Measurements from ENCODE around the gene AK5. TPM values are rescaled to one million over a fixed set of nuclear protein-coding genes. Genes with fewer than 3 reads are reported as not detected.
"Not testable (repeated sequence)": the region's sequence is repeated elsewhere in the genome, so short reads cannot be mapped to it uniquely, and the experiment has no call there.

AK5 gene
- total RNA-seq, 1 experiment from 2014 or later: 426 TPM

- peak; percentile 31 for DNase-seq (ENCODE audit: low read depth)
These were observed 2.0 kb downstream of the AK5 start for GRCh38 chr1:77283701-77284425.

DNA sequence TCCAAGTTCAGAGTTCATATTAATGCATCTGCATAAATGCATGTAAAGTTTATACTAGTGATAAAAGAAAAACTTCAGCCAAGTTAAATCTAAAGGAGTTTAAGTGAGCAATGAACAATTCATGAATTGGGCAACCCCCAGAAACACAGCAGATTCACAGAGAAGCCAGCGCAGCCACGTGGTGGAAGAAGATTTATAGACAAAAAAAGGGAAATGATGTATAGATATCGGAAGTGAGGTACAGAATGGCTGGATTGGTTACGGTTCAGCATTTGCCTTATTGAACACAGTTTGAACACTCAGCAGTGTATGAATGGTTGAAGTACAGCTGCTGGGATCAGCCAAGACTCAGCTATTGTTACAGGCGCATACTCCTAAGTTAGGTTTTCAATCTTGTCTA, 5.7 kb downstream of the AK5 start:
- no peak for DNase-seq (ENCODE audit: low read depth)

DNA sequence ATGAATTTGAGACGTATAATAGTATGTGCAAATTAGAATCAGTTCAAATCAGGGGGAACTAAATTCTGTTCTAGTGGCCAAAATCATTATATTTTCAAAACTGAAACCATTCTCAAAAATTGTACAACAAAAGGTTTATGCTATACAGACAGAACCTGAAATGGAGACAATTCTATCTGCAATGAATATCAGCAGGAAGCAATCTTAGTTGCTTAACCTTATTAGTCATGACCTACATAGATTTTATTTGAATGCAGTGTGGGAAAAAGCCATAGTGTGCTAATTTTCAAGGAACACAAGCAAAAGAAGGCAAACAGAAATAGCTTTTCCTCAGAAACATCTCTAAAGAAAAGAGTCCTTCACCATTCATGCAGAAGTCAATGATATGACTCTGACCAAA, 6.5 kb downstream of the AK5 start:
- DNase-seq (ENCODE audit: low read depth): peak; percentile 54

GRCh38 chr1:77290576-77290975, 8.8 kb downstream of the AK5 start:
- DNase-seq (ENCODE audit: low read depth): no peak

GRCh38 chr1:77292551-77292950, 10.7 kb downstream of the AK5 start:
- DNase-seq (ENCODE audit: low read depth): peak; percentile 94

DNA sequence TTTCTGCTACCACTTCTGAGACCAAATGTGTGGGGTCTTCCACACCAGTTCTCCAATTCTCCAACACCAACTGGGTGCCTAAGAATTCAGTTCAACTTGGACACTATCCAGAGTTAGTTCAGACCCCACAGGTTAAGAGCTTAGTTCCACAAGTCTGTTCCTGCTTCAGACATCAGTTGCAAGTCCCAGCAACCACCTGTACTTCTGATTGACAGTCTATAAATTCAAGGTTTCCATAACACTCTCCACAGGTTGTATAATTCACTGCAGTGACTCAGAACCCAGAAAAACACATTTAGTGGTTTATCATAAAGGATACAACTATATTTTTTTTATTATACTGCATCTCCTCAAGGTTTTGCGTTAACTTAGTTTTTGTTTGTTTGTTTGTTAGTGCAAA, 18.7 kb downstream of the AK5 start:
- no peak for DNase-seq (ENCODE audit: low read depth)

DNA sequence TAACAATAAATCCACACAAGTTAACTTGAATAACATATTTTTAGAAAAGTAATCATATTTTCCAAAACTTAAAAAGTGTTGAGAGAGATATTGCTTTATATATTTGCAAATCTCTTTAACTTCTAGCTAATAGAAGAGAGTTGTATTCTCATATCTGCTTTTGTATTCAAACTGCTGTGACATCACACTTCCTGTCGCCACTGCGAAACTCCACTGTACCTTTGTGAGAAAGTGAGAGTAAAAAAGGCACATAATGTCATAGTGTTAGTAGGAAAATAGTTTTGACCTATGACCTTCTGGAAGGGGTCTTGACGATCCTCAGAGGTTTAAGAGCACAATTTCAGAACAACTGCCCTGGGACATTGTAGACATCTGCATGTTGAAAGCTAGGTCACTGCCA, 21.6 kb downstream of the AK5 start:
- DNase-seq (ENCODE audit: low read depth): no peak

DNA sequence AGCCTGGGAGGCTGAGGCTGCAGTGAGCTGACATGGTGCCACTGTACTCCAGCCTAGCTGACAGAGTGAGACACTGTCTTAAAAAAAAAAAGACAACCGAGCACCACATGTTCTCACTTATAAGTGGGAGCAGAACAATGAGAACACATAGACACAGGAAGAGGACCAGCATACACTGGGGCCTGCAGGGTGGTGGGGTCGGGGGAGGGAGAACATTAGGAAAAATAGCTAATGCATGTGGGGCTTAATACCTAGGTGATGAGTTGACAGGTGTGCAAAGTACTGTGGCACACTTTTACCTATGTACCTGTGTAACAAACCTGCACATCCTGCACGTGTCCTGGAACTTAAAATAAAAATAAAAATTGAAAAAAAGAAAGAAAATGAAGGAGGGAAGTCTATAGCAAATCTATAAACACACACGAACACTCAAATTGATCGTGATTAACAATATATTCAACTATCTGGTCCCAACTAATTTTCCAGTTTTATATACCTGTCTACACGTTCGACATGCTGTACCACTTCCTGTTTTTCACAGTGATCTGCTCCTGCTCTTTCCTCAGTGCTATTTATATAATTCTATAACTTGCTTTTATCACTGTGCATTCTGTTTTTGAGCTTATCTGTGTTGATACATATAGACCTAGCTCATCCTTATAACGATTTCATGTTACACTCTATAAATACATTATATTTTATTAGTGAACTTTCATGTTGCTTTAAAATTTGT, 27.2 kb downstream of the AK5 start:
- no peak for DNase-seq (ENCODE audit: low read depth)

GRCh38 chr1:77310924-77311323, 29.1 kb downstream of the AK5 start:
- DNase-seq (ENCODE audit: low read depth): no peak

DNA sequence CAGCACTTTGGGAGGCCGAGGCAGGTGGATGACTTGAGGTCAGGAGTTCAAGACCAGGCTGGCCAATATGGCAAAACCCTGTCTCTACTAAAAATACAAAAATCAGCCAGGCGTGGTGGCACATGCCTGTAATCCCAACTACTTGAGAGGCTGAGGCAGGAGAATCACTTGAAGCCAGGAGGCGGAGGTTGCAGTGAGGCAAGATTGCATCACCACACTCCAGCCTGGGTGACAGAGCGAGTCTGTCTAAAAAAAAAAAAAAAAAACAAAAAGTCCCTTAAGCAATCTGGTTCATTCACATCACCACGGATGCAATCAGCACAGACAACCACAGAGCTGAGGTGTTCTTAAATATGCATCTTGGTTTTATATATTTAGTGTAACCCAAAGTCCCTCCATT, 30.5 kb downstream of the AK5 start:
- not testable (repeated sequence) for DNase-seq (ENCODE audit: low read depth)

- DNase-seq (ENCODE audit: low read depth): peak; percentile 77
These were observed 31.7 kb downstream of the AK5 start for GRCh38 chr1:77313491-77313890.

- peak; percentile 60 for DNase-seq (ENCODE audit: low read depth)
These were observed 34.2 kb downstream of the AK5 start for GRCh38 chr1:77316006-77316405.

DNA sequence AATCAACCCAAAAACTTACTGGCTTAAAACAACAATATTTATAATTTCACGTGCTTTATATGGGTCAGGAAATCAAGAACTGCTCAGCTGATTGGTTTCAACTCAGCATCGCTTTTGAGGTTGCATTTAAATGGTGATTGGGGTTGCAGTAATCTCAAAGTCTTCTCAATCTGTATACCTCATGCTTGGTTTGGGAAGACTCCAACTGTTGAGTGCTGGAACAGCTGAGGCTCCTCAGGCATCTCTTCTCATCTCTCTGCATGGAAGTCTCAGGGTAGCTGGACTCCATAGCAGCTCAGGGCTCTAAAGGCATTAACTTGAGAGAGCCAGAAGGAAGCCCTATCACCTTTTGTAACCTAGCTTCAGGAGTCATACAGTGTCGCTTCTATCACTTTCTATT, 35.1 kb downstream of the AK5 start:
- peak; percentile 66 for DNase-seq (ENCODE audit: low read depth)

GRCh38 chr1:77319036-77319705, 37.4 kb downstream of the AK5 start:
- peak; percentile 89 for DNase-seq (ENCODE audit: low read depth)

DNA sequence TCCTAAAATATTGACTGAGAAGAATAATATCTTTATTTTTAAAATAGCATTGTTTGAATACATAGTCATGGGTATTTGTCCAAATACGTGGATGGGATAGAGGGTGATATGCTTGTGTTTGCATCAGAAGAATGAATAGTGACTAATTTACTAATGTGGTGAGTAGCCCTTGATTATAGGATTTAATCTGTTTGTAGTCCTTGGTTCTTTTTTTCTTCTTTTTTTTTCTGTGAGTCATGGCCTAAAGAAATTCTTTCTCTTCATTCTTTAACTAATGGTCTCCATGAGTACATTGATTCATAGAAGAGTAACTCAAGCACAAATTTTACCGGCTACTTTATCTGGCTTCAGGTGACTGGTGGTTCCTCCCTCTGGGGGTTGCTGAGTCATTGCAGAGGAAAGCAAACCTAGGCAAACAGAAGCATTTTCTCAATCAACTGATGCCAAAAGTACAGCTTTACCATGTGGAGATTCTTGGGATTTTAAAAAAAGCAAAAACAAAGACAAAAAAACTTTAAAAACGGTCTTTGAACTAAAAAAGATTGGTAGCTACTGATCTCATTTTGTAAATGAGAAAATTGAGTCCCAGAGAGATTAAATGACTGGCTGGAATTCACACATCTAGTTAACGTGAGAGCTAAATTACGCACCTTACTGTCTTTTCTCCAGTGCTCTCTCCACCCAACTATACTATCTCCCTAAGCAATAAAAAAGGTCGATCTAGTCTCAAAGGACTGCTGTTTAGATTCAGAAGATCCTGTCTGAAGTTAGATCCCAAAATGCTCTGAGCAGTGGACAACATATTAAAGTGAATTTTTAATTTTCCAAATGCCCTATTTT, 40.5 kb downstream of the AK5 start:
- peak; percentile 94 for DNase-seq (ENCODE audit: low read depth)

GRCh38 chr1:77333501-77333900, 51.7 kb downstream of the AK5 start:
- no peak for DNase-seq (ENCODE audit: low read depth)

DNA sequence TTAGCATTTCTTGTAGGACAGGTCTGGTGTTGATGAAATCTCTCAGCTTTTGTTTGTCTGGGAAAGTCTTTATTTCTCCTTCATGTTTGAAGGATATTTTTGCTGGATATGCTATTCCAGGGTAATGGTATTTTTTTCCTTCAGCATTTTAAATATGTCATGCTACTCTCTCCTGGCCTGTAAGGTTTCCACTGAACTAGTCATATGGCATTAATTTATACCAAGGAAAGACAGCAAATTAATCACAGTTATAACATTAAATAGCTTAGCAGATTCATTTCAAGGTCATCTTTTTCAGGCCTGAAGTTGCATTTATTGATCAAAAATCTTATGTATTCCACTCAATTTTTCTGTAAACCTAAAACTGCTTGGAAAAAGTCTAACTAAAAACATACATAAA, 54.9 kb downstream of the AK5 start:
- DNase-seq (ENCODE audit: low read depth): no peak

DNA sequence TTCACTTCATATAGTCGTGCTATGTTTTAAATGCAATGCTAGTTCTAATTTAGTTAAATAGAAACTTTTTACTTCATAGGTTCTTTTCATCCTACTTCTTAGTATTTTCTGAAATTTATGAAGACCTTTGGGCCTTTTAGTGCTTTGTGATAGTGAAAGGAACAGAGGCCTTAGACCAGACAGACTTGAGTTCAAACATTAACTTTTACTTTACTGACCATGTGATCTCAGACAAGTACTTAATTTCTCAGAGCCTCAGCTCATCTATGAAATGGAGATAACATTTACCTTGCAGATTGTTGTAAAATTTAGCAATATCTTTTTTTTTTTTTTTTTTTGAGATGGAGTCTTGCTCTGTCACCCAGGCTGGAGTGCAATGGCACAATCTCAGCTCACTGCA, 57.5 kb downstream of the AK5 start:
- no peak for DNase-seq (ENCODE audit: low read depth)

DNA sequence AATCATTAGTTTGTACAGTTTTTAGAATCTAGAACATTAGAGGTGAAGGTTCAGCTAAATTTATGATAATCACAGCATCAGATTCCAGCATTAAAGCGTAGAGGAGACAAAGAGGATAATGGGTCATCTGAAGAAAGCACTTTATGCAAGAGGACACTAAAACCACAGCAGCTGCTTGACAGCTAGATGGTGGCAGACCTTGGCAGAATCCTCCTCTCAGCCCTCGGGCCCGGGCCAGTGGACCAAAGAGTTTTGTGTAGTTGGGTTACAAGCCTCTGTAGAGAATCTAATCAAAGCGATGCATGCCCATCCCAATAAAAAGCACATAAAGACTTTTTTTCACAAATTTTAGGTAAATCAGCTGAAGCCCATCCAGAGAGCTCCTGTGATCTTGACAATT, 59.4 kb downstream of the AK5 start:
- peak; percentile 49 for DNase-seq (ENCODE audit: low read depth)

DNA sequence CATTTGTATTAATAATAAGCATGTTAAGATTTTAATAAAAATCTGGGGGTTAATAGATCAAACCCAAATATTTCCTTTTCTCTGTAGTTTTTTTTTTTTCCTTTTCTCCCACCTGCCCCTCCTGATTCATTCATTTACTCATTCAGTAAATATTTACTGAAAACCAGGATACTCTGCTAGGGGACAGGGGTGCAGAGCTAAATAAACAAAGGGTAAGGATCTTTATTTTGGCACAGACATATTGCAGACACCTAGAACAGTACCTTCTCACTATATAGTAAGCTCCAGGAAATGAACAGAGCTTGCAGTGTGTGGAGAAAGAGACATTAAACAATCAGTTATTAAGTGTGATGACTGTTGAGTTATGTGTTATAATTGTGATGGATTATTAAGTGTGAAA, 60.9 kb downstream of the AK5 start:
- peak; percentile 63 for DNase-seq (ENCODE audit: low read depth)

GRCh38 chr1:77347646-77348045, 65.8 kb downstream of the AK5 start:
- peak; percentile 98 for DNase-seq (ENCODE audit: low read depth)

GRCh38 chr1:77348549-77348948, 66.7 kb downstream of the AK5 start:
- no peak for DNase-seq (ENCODE audit: low read depth)
